Measurements from ENCODE around the gene KCNAB1. TPM values are rescaled to one million over a fixed set of nuclear protein-coding genes. Genes with fewer than 3 reads are reported as not detected.

KCNAB1 gene
- total RNA-seq, 3 donors from 2014 or later (not counting 1 experiment from before 2014, with no cell fraction given), result not detected

DNA sequence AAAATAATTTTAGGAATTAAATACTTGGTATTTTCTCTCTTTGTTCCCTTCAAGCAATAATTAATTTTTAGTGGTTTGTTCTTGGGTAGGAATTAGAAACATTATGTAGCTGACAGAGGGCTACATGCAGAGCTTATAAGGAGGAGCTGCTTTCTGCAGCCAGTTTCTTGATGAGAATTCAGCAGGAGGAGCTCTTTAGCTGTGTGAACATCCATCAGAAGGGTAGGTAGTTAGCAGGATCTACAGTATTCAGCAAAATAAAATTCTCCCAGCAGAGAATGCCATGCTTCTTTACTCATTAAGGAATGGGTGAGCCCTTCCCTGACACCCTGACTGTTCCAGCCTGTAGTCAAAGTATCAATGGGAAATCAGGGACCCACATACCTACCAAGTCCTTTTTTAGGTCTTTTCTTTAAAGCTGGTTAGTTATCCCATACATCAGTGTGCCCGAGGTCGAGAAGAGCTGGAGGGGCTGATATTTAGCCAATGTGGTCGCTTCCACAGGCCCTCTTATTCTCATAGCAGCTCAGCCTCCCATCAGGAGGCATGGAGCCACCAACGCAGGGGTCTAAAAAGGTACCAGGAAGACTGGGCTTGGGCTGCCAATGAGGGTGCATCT, 54.0 kb downstream of the KCNAB1 start:
- Histone ChIP-seq H3K4me1 (ENCODE audit: control insufficient read depth, insufficient read depth, low read length) (no peaks in the 10 kb centered on the region), H3K27me3 (ENCODE audit: control insufficient read depth, insufficient read depth, low read length) (no peaks in the 10 kb centered on the region), H3K9me3 (ENCODE audit: control insufficient read depth, insufficient read depth, low read length) (no peaks in the 10 kb centered on the region), H3K36me3 (ENCODE audit: control insufficient read depth, insufficient read depth, low read length) (no peaks in the 10 kb centered on the region), H3K27ac (ENCODE audit: low read length) (no peak overlapping the region), H3K4me3 (ENCODE audit: low read length) (no peak overlapping the region)
- Mint-ChIP-seq H3K27ac (no peak overlapping the region), H3K36me3 (no peaks in the 10 kb centered on the region), H3K4me3 (no peak overlapping the region), H3K27me3 (ENCODE audit: low read depth in 2 of 2) (peaks cover 8 to 14% of the 10 kb centered on the region in 2 donors), H3K9me3 (no peaks in the 10 kb centered on the region), H3K4me1 (no peaks in the 10 kb centered on the region)
- DNase-seq (no peak), ATAC-seq (no peak)
- intact Hi-C loops (cut with micrococcal nuclease), result no loop called here
- TF ChIP-seq, protein P1, sequence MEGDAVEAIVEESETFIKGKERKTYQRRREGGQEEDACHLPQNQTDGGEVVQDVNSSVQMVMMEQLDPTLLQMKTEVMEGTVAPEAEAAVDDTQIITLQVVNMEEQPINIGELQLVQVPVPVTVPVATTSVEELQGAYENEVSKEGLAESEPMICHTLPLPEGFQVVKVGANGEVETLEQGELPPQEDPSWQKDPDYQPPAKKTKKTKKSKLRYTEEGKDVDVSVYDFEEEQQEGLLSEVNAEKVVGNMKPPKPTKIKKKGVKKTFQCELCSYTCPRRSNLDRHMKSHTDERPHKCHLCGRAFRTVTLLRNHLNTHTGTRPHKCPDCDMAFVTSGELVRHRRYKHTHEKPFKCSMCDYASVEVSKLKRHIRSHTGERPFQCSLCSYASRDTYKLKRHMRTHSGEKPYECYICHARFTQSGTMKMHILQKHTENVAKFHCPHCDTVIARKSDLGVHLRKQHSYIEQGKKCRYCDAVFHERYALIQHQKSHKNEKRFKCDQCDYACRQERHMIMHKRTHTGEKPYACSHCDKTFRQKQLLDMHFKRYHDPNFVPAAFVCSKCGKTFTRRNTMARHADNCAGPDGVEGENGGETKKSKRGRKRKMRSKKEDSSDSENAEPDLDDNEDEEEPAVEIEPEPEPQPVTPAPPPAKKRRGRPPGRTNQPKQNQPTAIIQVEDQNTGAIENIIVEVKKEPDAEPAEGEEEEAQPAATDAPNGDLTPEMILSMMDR (IDR thresholded peaks at IDR 0.05), result no peak
- 91% methylated on average over 4 of the region's 4 CpGs for WGBS (ENCODE audit: insufficient coverage)

DNA sequence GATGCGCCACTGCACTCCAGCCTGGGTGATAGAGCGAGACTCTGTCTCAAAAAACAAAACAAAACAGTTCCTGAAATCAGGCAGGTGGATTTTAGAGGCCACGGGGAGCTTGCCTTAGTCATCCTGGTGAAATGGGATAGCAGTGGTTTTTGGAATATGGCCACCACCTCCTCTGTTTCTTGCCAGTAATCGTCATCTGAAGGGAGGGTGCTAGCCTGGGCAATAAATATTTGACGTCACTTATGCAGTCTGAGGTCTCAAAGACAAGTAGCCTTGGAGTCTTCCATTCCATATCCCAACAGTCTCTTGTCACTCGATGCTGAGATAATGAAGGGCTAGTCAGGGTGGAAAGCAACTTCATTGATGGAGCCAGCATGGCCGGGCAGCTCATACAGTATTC, 55.2 kb downstream of the KCNAB1 start:
- Mint-ChIP-seq H3K4me1 (no peaks in the 10 kb centered on the region), H3K27ac (no peak overlapping the region), H3K27me3 (ENCODE audit: low read depth in 2 of 2) (peaks cover 2 to 7% of the 10 kb centered on the region in 2 donors), H3K4me3 (no peak overlapping the region), H3K9me3 (no peaks in the 10 kb centered on the region), H3K36me3 (no peaks in the 10 kb centered on the region)
- DNase-seq (no peak), ATAC-seq (no peak)
- Histone ChIP-seq H3K27ac (ENCODE audit: low read length) (no peak overlapping the region), H3K4me1 (ENCODE audit: control insufficient read depth, insufficient read depth, low read length) (no peaks in the 10 kb centered on the region), H3K36me3 (ENCODE audit: control insufficient read depth, insufficient read depth, low read length) (no peaks in the 10 kb centered on the region), H3K9me3 (ENCODE audit: control insufficient read depth, insufficient read depth, low read length) (no peaks in the 10 kb centered on the region), H3K27me3 (ENCODE audit: control insufficient read depth, insufficient read depth, low read length) (no peaks in the 10 kb centered on the region), H3K4me3 (ENCODE audit: low read length) (no peak overlapping the region)
- intact Hi-C loops (cut with micrococcal nuclease), result no loop called here
- 90% methylated on average over 7 of the region's 7 CpGs for WGBS (ENCODE audit: insufficient coverage)
- TF ChIP-seq, protein P1 (IDR thresholded peaks at IDR 0.05), result no peak

DNA sequence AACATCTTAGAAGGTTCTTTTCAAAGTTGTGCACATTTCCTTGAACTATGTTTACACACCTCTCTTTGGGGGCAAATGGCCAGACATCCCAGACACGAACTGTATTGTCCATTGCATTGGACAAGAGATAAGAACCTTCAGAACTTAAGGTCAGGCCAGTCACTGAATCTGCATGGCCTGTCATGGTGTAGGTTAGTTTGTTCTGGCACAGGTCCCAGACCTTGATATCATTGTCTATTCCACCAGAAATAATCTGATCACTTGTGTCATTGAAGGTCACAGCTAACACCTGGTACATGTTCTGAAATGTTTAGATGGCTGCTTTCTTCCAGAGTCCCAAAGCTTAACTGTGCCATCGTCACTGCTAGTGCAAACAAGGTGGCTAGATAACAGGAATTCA, 55.7 kb downstream of the KCNAB1 start:
- 68% methylated on average over 2 of the region's 2 CpGs for WGBS (ENCODE audit: insufficient coverage)

More for the DNA sequence above, 55.7 kb downstream of the KCNAB1 start:
- H3K27me3 ChIP-seq (ENCODE audit: control insufficient read depth, insufficient read depth, low read length), result no peaks in the 10 kb centered on the region
- H3K36me3 Mint-ChIP-seq, result no peaks in the 10 kb centered on the region
- H3K9me3 ChIP-seq (ENCODE audit: control insufficient read depth, insufficient read depth, low read length), result no peaks in the 10 kb centered on the region
- no peak overlapping the region for H3K27ac Mint-ChIP-seq
- H3K4me1 ChIP-seq (ENCODE audit: control insufficient read depth, insufficient read depth, low read length), result no peaks in the 10 kb centered on the region
- no peak overlapping the region for H3K27ac ChIP-seq (ENCODE audit: low read length)
- no peaks in the 10 kb centered on the region for H3K9me3 Mint-ChIP-seq
- H3K36me3 ChIP-seq (ENCODE audit: control insufficient read depth, insufficient read depth, low read length), result no peaks in the 10 kb centered on the region
- H3K4me3 Mint-ChIP-seq, result no peak overlapping the region
- peaks cover 2 to 11% of the 10 kb centered on the region in 2 donors for H3K27me3 Mint-ChIP-seq (ENCODE audit: low read depth in 2 of 2)
- ATAC-seq, result no peak
- no peak overlapping the region for H3K4me3 ChIP-seq (ENCODE audit: low read length)
- TF ChIP-seq, protein P1 (IDR thresholded peaks at IDR 0.05), result no peak
- DNase-seq, result no peak
- no peaks in the 10 kb centered on the region for H3K4me1 Mint-ChIP-seq
- intact Hi-C loops (cut with micrococcal nuclease), result no loop called here

Measured in natural killer cell (primary cell).